Measurements from ENCODE around the gene CDH4. TPM values are rescaled to one million over a fixed set of nuclear protein-coding genes. Genes with fewer than 3 reads are reported as not detected.

CDH4 gene
- polyA plus RNA-seq, 4 donors = 6.1 to 8.9 (median 6.8) TPM

- DNase-seq (ENCODE audit: low read depth in 4 of 4, low spot score in 3 of 4) = no peak
These were observed 482.9 kb downstream of the CDH4 start for GRCh38 chr20:61734733-61735502.

DNA sequence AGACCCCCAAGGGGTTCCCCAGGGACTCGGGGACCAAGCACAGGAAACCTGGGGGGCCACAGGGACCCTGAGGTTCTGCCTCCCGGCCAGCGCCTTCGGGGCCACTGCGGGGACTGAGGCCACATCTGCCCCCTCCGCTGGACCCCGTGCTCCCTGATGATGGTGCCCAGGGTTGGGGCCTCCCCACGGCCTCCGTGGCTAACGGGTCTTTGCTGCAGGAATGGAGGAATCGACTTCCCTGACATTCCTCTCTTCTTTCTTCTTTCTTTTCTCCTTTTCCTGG is 483.4 kb downstream of the CDH4 start:
- DNase-seq (ENCODE audit: low read depth in 4 of 4, low spot score in 3 of 4) = no peak

GRCh38 chr20:61736001-61736635 is 484.1 kb downstream of the CDH4 start:
- DNase-seq (ENCODE audit: low read depth in 4 of 4, low spot score in 3 of 4) = no peak

GRCh38 chr20:61736751-61737310 is 484.8 kb downstream of the CDH4 start:
- DNase-seq (ENCODE audit: low read depth in 4 of 4, low spot score in 3 of 4) = no peak

- DNase-seq (ENCODE audit: low read depth in 4 of 4, low spot score in 3 of 4) = no peak
These were observed 485.3 kb downstream of the CDH4 start for GRCh38 chr20:61737346-61737745.

DNA sequence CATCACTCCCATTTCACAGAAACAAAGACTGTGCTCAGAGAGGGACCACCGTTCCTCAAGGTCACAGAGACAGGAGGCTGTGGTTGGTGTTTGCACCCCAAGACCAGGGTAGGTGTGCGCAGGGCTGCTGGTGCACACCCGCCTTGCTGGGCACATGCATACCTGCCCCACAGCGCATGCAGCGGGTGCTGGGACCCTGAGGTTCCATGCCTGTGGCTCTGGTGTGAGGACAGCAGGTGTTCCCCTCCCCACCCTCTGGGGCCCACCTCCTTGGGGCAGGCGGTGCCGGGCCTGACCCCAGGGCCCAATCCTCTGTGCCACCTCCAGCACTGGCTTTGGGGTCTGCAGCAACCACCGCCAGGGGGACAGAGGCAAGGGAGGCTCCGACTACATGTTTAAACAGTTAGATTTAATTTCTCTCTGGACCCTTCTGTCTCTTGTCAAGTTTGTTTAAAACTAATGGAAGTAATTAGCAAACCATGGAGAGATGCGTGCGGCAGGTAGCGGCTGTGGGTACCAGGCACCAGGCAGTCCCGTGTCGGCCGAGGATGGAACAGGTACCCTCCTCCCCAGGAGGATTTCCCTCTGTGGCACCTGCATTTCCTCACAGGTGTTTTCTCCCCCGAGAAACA is 485.9 kb downstream of the CDH4 start:
- DNase-seq (ENCODE audit: low read depth in 4 of 4, low spot score in 3 of 4) = no peak

- no peak for DNase-seq (ENCODE audit: low read depth in 4 of 4, low spot score in 3 of 4)
These were observed 486.6 kb downstream of the CDH4 start for GRCh38 chr20:61738601-61739069.

- DNase-seq (ENCODE audit: low read depth in 4 of 4, low spot score in 3 of 4) = no peak
These were observed 487.2 kb downstream of the CDH4 start for GRCh38 chr20:61739086-61739831.

DNA sequence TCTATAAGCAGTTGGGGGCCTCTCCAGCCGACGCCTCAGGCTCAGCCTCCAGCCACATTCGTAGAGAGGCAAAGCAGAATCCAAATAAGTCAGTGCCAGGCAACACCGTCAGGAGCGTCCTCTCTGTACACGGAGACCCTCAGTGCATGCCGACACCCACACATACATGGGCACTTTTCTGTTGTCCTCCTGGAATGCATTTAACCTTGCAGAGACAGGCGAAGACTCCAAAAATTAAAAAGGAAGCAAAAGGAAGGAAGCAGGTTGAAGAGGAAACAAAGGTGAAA is 487.7 kb downstream of the CDH4 start:
- DNase-seq (ENCODE audit: low read depth in 4 of 4, low spot score in 3 of 4) = no peak

DNA sequence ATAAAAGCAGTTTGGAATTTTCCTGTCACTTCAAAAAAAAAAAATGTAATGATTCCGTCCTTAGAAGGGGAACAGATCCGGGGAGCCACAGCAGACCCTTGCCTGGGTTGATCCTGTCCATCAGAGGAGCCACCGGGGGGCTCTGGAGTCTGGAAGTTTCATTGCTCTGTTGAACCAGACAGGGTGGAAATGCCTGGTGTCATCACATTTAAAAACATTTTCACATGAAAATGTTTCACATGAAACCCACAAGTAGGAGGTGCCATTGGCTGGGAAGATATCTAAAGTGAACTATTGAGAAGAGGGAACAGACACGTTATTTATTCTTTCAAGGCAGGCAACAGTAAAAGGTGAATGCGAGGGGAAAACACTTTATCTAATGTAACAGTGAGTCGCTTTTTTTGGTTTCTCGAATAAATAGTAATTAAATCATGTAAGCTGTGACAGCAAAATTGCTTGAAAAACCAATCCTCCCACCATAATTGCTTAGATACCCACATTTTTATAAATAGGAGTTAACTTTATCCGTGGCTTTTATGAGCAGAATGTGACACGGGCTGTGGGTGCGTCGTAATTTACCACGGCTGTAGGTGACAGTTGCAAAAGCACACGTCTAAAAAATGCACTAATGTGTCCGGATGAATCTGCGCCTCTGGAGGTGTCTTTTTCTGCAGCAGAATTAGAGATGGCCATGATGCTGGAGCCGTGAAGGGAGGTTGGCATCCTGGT is 490.2 kb downstream of the CDH4 start:
- DNase-seq (ENCODE audit: low read depth in 4 of 4, low spot score in 3 of 4) = no peak

DNA sequence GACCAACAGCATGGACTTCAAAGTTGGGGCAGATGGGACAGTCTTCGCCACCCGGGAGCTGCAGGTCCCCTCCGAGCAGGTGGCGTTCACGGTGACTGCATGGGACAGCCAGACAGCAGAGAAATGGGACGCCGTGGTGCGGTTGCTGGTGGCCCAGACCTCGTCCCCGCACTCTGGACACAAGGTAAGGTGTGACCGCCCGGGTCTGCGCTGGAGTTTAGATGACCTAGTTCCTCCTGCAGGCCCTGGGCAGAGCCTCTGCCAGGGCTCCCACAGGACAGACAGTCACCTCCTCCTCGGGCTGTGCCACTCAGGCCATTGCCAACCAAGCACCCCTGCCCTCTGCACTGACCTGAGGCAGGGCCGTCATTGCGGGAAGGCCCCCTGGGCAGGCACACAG is 491.5 kb downstream of the CDH4 start:
- DNase-seq (ENCODE audit: low read depth in 4 of 4, low spot score in 3 of 4) = no peak

DNA sequence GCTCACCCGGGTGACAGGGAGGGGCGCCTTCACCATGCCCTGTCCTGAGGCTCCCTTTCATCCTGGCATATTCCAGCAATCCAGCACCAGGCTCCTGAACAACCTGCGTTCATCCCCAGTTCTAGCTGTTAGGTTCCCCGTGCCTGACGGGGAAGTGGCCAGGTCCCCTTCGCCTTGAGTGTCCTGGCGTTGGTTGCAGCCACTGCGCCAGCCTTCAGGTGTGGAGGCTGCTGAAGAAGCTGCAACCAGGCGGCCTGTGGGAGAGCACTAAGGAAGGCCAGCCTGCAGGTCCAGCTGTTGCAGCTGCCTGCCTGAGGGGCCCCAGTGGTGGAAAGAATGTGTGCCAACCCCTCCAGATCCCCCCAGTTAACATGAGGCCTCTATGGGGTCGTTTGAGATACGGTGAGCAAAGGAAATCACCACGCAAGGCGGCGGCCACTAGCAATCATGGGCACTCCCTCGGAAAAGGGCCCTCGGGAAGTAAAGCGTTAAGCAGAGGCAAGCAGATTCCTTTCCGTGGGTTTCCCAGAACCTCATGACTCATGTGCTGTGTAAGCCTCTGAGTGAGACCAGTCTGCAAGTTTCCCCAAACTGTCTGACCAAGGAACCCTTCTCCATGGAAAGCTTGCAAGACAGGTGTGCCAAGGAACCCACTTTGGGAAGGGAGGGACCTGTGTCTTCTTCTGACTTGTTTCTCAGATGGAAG is 492.8 kb downstream of the CDH4 start:
- DNase-seq (ENCODE audit: low read depth in 4 of 4, low spot score in 3 of 4) = no peak

- DNase-seq (ENCODE audit: low read depth in 4 of 4, low spot score in 3 of 4) = no peak
These were observed 493.5 kb downstream of the CDH4 start for GRCh38 chr20:61745397-61746146.

DNA sequence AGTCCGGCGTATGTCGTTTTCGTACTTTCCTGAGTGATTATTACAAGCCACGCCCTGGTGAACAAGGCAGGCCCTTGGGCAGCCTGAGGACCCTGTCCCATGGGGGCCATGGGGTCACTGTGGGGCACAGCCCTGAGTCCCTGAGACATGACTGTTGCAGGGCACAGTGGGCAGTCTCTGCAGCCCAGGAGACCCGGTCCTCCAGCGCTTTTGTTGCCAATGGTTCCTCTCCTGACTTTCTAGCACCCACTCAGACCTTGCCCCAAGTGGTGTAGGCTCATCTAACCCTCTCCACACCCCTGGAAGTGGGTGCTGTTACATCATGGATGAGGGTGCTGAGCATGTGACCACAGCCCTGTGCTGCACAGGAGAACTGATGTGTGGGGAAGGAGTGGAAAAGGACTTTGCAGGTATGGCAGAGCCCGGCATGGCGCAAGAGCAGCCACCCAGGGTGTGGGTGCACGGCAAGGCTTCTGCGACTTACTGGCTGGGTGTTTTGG is 494.1 kb downstream of the CDH4 start:
- DNase-seq (ENCODE audit: low read depth in 4 of 4, low spot score in 3 of 4) = no peak

GRCh38 chr20:61746781-61747180 is 494.7 kb downstream of the CDH4 start:
- no peak for DNase-seq (ENCODE audit: low read depth in 4 of 4, low spot score in 3 of 4)

DNA sequence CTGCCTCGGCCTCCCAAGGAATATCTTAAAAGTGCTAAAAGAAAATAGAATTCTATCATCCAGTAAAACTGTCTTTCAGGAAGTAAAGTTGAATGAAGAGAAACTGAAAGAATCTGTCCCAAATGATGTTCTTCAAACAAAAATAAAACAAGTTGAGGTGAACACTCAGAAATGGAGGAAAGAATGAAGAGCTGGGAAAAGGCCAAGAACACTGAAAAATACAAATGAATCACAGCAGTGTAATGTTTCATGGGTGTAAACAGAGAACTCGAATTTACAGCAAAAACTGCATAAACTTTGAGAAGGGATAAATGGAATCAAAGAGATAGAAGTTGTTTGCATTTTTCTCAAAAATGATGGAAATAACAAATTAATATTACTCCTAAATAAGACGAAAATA is 496.3 kb downstream of the CDH4 start:
- DNase-seq (ENCODE audit: low read depth in 4 of 4, low spot score in 3 of 4) = no peak

DNA sequence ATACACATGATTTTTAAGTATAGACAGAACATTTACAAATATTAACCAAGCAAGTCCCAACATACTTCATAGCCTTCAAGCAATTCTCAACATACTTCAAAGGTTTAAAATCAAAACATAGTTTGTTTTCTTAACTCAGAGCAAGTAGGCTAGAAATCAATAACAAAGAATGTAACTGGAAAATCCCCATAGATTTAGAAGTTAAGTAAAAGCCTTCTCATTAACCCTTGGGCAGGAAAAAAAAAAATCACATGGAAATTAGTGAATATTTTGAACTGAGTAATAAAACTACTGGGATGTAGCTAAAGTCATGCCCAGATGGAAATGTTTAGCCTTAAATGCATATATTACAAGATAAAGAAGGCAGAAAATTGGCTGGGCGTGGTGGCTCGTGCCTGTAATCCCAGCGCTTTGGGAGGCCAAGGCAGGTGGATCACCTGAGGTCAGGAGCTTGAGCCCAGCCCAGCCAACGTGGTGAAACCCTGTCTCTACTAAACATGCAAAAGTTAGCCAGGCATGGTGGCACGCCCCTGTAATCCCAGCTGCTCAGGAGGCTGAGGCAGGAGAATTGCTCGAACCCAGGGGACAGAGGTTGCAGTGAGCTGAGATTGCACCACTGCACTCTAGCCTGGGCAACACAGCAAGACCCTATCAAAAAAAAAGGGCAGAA is 497.5 kb downstream of the CDH4 start:
- DNase-seq (ENCODE audit: low read depth in 4 of 4, low spot score in 3 of 4) = no peak

- DNase-seq (ENCODE audit: low read depth in 4 of 4, low spot score in 3 of 4) = no peak
These were observed 498.0 kb downstream of the CDH4 start for GRCh38 chr20:61750093-61750492.
